Ramos (cell line): ENCODE data around the gene PEX1.
"Not testable (repeated sequence)": the region's sequence is repeated elsewhere in the genome, so short reads cannot be mapped to it uniquely, and the experiment has no call there.

ENCODE experiments used
- in situ Hi-C: fragments of 300-500 bp; cut with MboI; formaldehyde crosslinking; loops from one replicate; pipeline ENCODE4 v1.14.3; 2022; ENCODE audit warnings: low sequenced_read_pairs; ENCODE audit not compliant: unreplicated experiment

Gene PEX1

DNA sequence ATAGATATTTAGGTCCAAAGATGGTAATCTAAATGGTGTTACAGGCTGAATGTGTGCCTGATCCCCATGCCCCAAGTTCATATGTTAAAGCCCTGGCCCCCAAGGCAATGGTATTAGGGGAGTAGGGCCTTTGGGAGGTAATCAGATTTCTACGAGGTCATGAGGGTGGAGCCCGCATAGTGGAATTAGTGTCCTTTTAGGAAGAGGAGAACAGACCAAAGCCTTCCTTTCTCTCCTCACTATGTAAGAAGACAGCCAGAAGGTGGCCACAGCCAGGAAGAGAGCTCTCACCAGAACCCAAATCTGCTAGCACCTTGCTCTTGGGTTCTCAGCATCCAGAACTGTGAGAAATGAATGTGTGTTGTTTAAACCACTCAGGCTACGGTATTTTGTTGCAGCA is 65.8 kb downstream of the PEX1 start:
- in situ Hi-C loops = no loop called here

- in situ Hi-C loops = no loop called here
Observed at GRCh38 chr7:92461027-92462003, 67.0 kb downstream of the PEX1 start.

GRCh38 chr7:92460510-92460909 is 67.8 kb downstream of the PEX1 start:
- in situ Hi-C loops = no loop called here

GRCh38 chr7:92460109-92460508 is 68.2 kb downstream of the PEX1 start:
- in situ Hi-C loops = no loop called here

DNA sequence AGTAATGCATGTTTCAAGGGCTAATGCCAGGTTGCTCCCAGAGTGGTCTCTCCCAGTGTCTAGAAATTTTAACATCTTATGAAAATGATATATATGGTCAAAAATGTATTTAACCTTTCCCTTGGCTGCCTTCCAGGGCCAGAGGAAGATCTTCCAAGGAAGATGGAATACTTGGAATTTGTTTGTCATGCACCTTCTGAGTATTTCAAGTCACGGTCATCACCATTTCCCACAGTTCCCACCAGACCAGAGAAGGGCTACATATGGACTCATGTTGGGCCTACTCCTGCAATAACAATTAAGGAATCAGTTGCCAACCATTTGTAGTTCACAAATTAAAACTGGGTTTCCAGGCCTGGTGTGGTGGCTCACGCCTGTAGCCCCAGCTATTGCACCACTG is 72.1 kb downstream of the PEX1 start:
- in situ Hi-C loops = no loop called here

DNA sequence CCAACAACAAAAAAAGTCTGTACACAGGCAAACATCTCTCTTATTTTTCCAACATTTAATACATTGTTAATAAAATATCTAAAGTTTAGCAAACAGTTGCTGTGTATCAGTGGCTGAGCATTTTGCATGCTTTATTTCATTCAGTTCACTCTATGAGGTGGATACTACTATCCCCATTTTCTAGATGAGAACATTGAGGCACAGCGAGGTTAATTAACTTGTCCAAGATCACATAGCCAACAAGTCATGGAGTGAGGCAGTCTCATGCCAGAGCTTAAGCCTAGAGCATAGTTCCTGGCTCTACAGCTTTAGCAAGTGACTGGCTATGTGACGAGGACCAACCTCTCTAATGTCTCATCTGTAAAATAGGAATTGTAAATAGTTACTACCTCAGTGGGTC is 76.7 kb downstream of the PEX1 start:
- in situ Hi-C loops = no loop called here

DNA sequence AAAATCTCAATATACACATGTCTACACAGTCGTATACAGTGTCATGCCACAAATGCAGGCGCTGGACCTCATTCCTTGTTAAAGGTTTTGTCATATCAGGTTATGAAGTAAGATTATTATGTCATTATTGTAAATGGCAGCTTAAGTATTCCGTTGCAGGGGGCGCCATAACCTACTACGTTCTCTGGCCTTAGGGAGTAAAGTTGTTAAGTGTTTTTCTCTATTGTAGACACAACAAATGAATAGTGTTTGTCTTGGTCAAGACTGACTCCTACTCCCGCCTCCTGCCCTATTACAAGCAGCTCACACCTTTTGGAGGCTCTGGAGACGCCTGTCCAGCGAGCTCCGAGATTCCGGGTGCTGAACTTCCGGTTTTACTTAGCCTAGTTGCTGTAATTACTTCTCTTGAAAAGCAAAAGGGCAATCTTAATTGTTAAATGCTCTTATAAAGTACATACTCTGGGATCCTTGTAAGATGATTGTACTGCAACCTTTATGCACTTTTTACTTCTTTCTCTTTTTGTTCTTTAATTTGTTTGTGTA is 80.0 kb downstream of the PEX1 start:
- in situ Hi-C loops = no loop called here

DNA sequence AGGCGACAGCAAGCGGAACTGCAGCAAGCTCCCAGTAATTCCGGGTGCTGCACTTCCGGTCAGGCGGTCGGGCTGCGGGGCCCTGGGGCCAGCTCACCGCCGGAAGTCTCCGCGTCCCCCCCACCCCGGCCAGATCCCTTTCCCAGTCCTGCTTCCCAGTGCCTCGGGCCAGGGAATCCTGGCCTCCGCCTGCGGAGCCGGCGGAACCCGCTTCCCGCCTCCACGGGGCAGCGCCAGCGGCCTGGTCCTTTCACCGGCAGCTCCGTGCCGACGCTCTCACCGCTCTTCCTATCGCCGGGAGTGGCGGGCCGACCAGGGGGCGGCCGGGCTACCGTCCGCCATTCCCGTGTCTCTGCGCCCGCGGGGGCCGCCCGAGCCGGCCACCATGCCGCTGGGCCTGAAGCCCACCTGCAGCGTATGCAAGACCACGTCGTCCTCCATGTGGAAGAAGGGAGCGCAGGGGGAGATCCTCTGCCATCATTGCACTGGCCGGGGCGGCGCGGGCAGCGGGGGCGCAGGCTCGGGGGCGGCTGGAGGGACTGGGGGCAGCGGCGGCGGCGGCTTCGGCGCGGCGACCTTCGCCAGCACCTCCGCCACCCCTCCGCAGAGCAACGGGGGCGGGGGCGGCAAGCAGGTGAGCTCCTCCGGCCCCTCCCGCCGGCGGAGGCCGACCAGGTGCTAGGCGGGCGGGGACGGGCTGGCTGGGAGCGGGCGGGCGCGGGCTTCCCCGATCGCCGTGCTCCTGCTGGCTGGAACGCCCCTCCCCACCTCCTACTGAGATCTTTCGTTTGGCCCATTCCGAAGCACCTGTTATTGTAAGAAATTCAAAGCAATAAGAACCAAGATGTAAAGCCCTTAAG is 80.7 kb downstream of the PEX1 start, which contains the start of gene GATAD1:
TSS of gene GATAD1 (plus strand) at position 138 of the 860 bp plus-strand sequence. CDS start at position 386, 248 bp downstream.
- in situ Hi-C loops = no loop called here

DNA sequence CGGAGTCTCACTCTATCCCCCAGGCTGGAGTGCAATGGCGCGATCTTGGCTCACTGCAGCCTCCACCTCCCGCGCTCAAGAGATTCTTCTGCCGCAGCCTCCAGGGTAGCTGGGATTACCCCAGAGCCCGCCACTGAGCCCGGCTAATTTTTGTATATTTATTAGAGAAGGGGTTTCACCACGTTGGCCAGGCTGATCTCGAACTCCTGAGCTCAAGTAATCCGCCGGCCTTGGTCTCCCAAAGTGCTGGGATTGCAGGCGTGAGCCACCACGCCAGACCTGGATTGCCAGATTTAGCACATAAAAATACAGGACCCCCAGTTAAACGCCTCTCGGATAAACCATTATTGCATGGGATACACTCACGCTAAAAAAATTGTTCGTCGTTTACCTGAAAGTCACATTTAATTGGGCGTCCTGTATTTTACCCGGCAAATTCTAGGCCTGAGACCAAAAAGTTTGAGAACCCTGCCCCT is 81.4 kb downstream of the PEX1 start:
- in situ Hi-C loops = no loop called here

DNA sequence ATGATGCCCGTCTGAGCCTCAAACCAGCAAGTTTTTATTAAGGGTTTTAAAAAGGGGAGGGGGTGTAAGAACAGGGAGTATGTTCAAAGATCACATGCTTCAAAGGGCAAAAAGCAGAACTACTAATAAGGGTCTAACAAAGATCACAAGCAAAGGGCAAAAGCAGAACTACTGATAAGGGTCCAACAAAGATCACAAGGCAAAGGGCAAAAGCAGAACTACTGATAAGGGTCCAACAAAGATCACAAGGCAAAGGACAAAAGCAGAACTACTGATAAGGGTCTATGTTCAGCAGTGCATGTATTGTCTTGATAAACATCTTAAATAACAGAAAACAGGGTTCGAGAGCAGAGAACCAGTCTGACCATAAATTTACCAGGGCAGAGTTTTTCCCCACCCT is 85.6 kb downstream of the PEX1 start:
- in situ Hi-C loops = not testable (repeated sequence)

- in situ Hi-C loops = no loop called here
Observed at GRCh38 chr7:92437956-92438491, 90.3 kb downstream of the PEX1 start.
